Measurements from ENCODE around the gene SH3PXD2A. TPM values are rescaled to one million over a fixed set of nuclear protein-coding genes. Genes with fewer than 3 reads are reported as not detected.
A peak's percentile ranks its signal among the peaks of the same experiment; 100 is the strongest.

Gene SH3PXD2A
- total and polyA plus RNA-seq, 2 of the 4 experiments (the other 2 are of a cell fraction): 6.3 to 23.0 TPM

DNA sequence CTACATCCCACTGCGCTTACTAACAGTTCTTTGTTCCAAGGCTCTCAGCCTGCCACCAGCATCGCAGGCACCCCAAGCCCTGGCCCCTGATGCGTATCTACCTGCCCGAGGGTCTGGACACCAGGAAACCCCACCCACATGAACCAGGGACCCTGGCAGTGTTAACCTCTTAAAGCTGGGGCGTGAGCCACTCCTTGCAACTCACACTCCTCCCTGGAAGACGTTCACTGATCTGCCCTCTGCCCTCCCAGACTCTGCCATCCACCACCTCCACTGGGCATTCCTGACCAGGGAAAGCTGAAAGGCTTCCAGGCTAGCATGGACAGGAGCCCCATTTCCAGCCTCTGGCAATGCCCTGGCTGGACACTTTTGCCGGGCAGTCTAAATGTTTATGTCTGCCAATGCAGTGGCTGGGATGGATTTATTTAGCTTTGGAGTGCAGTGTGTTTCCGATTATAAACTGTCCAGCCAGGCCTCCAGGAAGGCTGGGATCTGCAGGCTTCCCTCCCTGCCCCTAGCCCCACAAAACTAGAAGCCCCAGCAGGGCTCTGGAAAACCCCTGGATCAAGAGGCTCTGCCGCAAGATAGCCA lies 244.4 kb downstream of the SH3PXD2A start:
- TF ChIP-seq RAD21 (IDR thresholded peaks at IDR 0.05; ENCODE audit: low read length) (no peak), MAZ (IDR thresholded peaks at IDR 0.05; ENCODE audit: borderline replicate concordance, low read depth, low read length) (no peak), RCOR1 (IDR thresholded peaks at IDR 0.05; ENCODE audit: insufficient replicate concordance, low read length) (no peak), ELK1 (IDR thresholded peaks at IDR 0.05; ENCODE audit: borderline replicate concordance, low read depth, low read length) (no peak)
- TF ChIP-seq, protein P1, sequence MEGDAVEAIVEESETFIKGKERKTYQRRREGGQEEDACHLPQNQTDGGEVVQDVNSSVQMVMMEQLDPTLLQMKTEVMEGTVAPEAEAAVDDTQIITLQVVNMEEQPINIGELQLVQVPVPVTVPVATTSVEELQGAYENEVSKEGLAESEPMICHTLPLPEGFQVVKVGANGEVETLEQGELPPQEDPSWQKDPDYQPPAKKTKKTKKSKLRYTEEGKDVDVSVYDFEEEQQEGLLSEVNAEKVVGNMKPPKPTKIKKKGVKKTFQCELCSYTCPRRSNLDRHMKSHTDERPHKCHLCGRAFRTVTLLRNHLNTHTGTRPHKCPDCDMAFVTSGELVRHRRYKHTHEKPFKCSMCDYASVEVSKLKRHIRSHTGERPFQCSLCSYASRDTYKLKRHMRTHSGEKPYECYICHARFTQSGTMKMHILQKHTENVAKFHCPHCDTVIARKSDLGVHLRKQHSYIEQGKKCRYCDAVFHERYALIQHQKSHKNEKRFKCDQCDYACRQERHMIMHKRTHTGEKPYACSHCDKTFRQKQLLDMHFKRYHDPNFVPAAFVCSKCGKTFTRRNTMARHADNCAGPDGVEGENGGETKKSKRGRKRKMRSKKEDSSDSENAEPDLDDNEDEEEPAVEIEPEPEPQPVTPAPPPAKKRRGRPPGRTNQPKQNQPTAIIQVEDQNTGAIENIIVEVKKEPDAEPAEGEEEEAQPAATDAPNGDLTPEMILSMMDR (conservative IDR thresholded peaks at IDR 0.05; ENCODE audit: low read depth, low read length): no peak
- H3K9me1 ChIP-seq (ENCODE audit: insufficient read depth, low read length): peaks cover 18% of the 10 kb centered on the region
- H3K36me3 ChIP-seq (ENCODE audit: control insufficient read depth, insufficient read depth, low read length): peaks cover 40% of the 10 kb centered on the region
- H3K79me1 ChIP-seq (ENCODE audit: low read depth in 1 of 2, low read length in 2 of 2): peaks cover 4 to 40% of the 10 kb centered on the region in 2 experiments; a peak in 2 of 4 replicates
- H3K4ac ChIP-seq (ENCODE audit: low read depth, low read length): no peak overlapping the region
- H3K56ac ChIP-seq (ENCODE audit: extremely low read depth, insufficient read depth, low read length): no peak overlapping the region
- intact Hi-C loops (cut with micrococcal nuclease): no loop called here
- 100% methylated on average over 1 of the region's 9 CpGs; no CpG with 5 or more reads in 1 of the 2 experiments for WGBS, 2 experiments (ENCODE audit: extremely low coverage in 2 of 2, insufficient read length in 1 of 2)
- no peak overlapping the region for H2AFZ ChIP-seq (replicated peaks; ENCODE audit: low read length, poor library complexity)
- no peak overlapping the region for H2AK9ac ChIP-seq (replicated peaks; ENCODE audit: low read depth, low read length, poor library complexity)
- H3K27ac ChIP-seq (ENCODE audit: insufficient read depth, low read length): no peak overlapping the region
- H2AK5ac ChIP-seq (ENCODE audit: low read depth, low read length): 0 out of 2 replicates have a peak overlapping the region, but pooled peaks have one; percentile 8
- no TSS peak for BruUV-seq (replicated peaks)
- no peak overlapping the region for H3K4me3 ChIP-seq (ENCODE audit: insufficient read depth, low read depth, low read length)
- H2BK5ac ChIP-seq (ENCODE audit: low read depth, low read length, poor library complexity, severe bottlenecking): no peak overlapping the region
- H4K20me1 ChIP-seq (ENCODE audit: insufficient read depth, low read length): no peaks in the 10 kb centered on the region
- in situ Hi-C loops (cut with MboI; ENCODE audit: low sequenced_read_pairs): loop anchor here (5.0 kb wide), 1 partner anchor 76 kb away; no protein-coding TSS in a partner anchor
- DNase-seq (no peak), ATAC-seq (ENCODE audit: low read depth) (peak; percentile 24)
- no peak overlapping the region for H3K18ac ChIP-seq (ENCODE audit: low read depth, low read length)
- H2BK20ac ChIP-seq (ENCODE audit: low read depth, low read length): no peak overlapping the region
- dilution Hi-C loops (cut with HindIII; ENCODE audit: low sequenced_read_pairs, unreplicated experiment): loop anchor here (10.0 kb wide), 1 partner anchor 64 kb away; no protein-coding TSS in a partner anchor
- no peak overlapping the region for H4K91ac ChIP-seq (ENCODE audit: insufficient read depth, low read depth, low read length)
- H3K27me3 ChIP-seq (ENCODE audit: control insufficient read depth, insufficient read depth, low read length): no peaks in the 10 kb centered on the region
- H3K9me3 ChIP-seq (ENCODE audit: control insufficient read depth, insufficient read depth, low read length): no peaks in the 10 kb centered on the region
- no peak overlapping the region for H2BK15ac ChIP-seq (ENCODE audit: low read depth, low read length)
- H3K14ac ChIP-seq (replicated peaks; ENCODE audit: low read depth, low read length): no peak overlapping the region
- H4K5ac ChIP-seq (ENCODE audit: low read depth, low read length): no peak overlapping the region
- peaks cover 22% of the 10 kb centered on the region for H3K4me1 ChIP-seq (ENCODE audit: control insufficient read depth, insufficient read depth, low read length)
- H3K4me2 ChIP-seq (ENCODE audit: low read depth, low read length): no peak overlapping the region
- H3K9ac ChIP-seq (ENCODE audit: low read depth, low read length): no peak overlapping the region
- CTCF ChIA-PET: interaction anchor here (1.1 to 2.2 kb wide), 2 partner anchors 12 to 75 kb away, joined by 3 to 6 read pairs; no protein-coding TSS in a partner anchor
- H4K8ac ChIP-seq (ENCODE audit: low read depth in 2 of 2, low read length in 2 of 2): no peak overlapping the region
- H3K23ac ChIP-seq (ENCODE audit: low read depth, low read length): no peak overlapping the region
- H2BK120ac ChIP-seq (ENCODE audit: low read depth, low read length): no peak overlapping the region
- POLR2A ChIA-PET (ENCODE audit: unreplicated experiment): interaction anchor here (0.7 kb wide), 1 partner anchor 67 kb away, joined by 3 read pairs; no protein-coding TSS in a partner anchor
